Uterus (tissue), 4 donors: ENCODE results near the gene SETBP1. TPM values are rescaled to one million over a fixed set of nuclear protein-coding genes. Genes with fewer than 3 reads are reported as not detected.

ENCODE experiments used
- DNase-seq, 2 donors: peaks; one replicate each; pipeline ENCODE4 v3.0.0-alpha.2; 2019 to 2020
- H3K27ac ChIP-seq, 2 donors: fragments of 200-600 bp; sonication (generic); 1 replicate in 1 of 2; 2 replicates in 1 of 2; pipeline ENCODE4 v1.5.1; 2016 to 2018
- H3K27me3 ChIP-seq, 2 donors: fragments of 200-600 bp; sonication (generic); one replicate each; pipeline ENCODE4 v1.5.1; 2018 to 2019; ENCODE audit warnings: control low read depth in 1 of 2
- H3K36me3 ChIP-seq, 2 donors: fragments of 200-600 bp; sonication (generic); one replicate each; pipeline ENCODE4 v1.5.1; 2019; ENCODE audit warnings: control low read depth in 1 of 2
- H3K4me1 ChIP-seq, 2 donors: fragments of 200-600 bp; sonication (generic); one replicate each; pipeline ENCODE4 v1.5.1; 2018 to 2019; ENCODE audit warnings: control low read depth in 1 of 2
- H3K4me3 ChIP-seq, 2 donors: fragments of 200-600 bp; sonication (generic); 1 replicate in 1 of 2; 2 replicates in 1 of 2; pipeline ENCODE4 v1.5.1; 2018 to 2019; ENCODE audit warnings: mild to moderate bottlenecking in 1 of 2
- H3K9me3 ChIP-seq, 2 donors: fragments of 200-600 bp; sonication (generic); one replicate each; pipeline ENCODE4 v1.5.1; 2019; ENCODE audit warnings: control low read depth in 1 of 2
- CTCF ChIP-seq, 4 experiments: fragments of 200-600 bp in 2 of 4; fragments of 450-650 bp in 2 of 4; sonication (generic) in 2 of 4; IDR thresholded peaks; one replicate each; pipeline ENCODE4 v1.5.1; 2016 to 2019; ENCODE audit warnings: antibody characterized with exemption in 4 of 4, mild to moderate bottlenecking in 2 of 4, moderate library complexity in 1 of 4
- POLR2A ChIP-seq, 2 donors: fragments of 450-650 bp; IDR thresholded peaks; one replicate each; pipeline ENCODE4 v1.6.1; 2016; ENCODE audit warnings: antibody characterized with exemption in 2 of 2, mild to moderate bottlenecking in 1 of 2, moderate library complexity in 1 of 2
- intact Hi-C: fragments of 100-400 bp; cut with DNase I; formaldehyde crosslinking; loops from one replicate; pipeline ENCODE4 v1.15.1; 2023; ENCODE audit warnings: low total_unique reads
- total RNA-seq, 4 donors: library from RNA; depleted of rRNA in 3 of 4; stranded (reverse); fragments of >200 nt in 3 of 4; gene quantifications; one replicate each; pipeline versions ENCODE4 v1.1.0 to v1.2.4, GENCODE V29; 2014 to 2023
- donor health status: DM: yes; HTN: yes; CAD: no.

Gene SETBP1
- total RNA-seq, 4 donors from 2014 or later: 16.8 to 74.0 (median 36.9) TPM

GRCh38 chr18:45104049-45104395 is 423.3 kb downstream of the SETBP1 start:
- Histone ChIP-seq H3K4me3 (no peak overlapping the region), H3K27ac (no peak overlapping the region), H3K4me1 (no peaks in the 10 kb centered on the region), H3K27me3 (no peaks in the 10 kb centered on the region), H3K9me3 (no peaks in the 10 kb centered on the region), H3K36me3 (no peaks in the 10 kb centered on the region)
- no peak for DNase-seq
- TF ChIP-seq POLR2A (IDR thresholded peaks at IDR 0.05): no peak
- TF ChIP-seq CTCF (IDR thresholded peaks at IDR 0.05): no peak
- intact Hi-C loops: no loop called here

- Histone ChIP-seq H3K4me3 (no peak overlapping the region), H3K36me3 (no peaks in the 10 kb centered on the region), H3K27me3 (no peaks in the 10 kb centered on the region), H3K27ac (no peak overlapping the region), H3K9me3 (no peaks in the 10 kb centered on the region), H3K4me1 (no peaks in the 10 kb centered on the region)
- TF ChIP-seq CTCF (IDR thresholded peaks at IDR 0.05) (no peak), POLR2A (IDR thresholded peaks at IDR 0.05) (no peak)
- intact Hi-C loops: no loop called here
- DNase-seq: no peak
Measured at GRCh38 chr18:45106331-45106774, 425.7 kb downstream of the SETBP1 start.

- DNase-seq: no peak
- intact Hi-C loops: no loop called here
- no peak for TF ChIP-seq POLR2A (IDR thresholded peaks at IDR 0.05)
- no peak for TF ChIP-seq CTCF (IDR thresholded peaks at IDR 0.05)
- H3K27me3 ChIP-seq: no peaks in the 10 kb centered on the region
- no peaks in the 10 kb centered on the region for H3K9me3 ChIP-seq
- H3K27ac ChIP-seq: no peak overlapping the region
- no peak overlapping the region for H3K4me3 ChIP-seq
- H3K4me1 ChIP-seq: no peaks in the 10 kb centered on the region
- H3K36me3 ChIP-seq: no peaks in the 10 kb centered on the region
Measured at GRCh38 chr18:45107425-45107824, 426.7 kb downstream of the SETBP1 start.

- no peak for DNase-seq
- TF ChIP-seq CTCF (IDR thresholded peaks at IDR 0.05): no peak
- TF ChIP-seq POLR2A (IDR thresholded peaks at IDR 0.05): no peak
- no peaks in the 10 kb centered on the region for H3K9me3 ChIP-seq
- H3K4me1 ChIP-seq: no peaks in the 10 kb centered on the region
- H3K27ac ChIP-seq: no peak overlapping the region
- H3K36me3 ChIP-seq: no peaks in the 10 kb centered on the region
- intact Hi-C loops: no loop called here
- H3K27me3 ChIP-seq: no peaks in the 10 kb centered on the region
- no peak overlapping the region for H3K4me3 ChIP-seq
Measured at GRCh38 chr18:45108754-45109153, 428.1 kb downstream of the SETBP1 start.

- Histone ChIP-seq H3K4me3 (no peak overlapping the region), H3K4me1 (no peaks in the 10 kb centered on the region), H3K9me3 (no peaks in the 10 kb centered on the region), H3K36me3 (no peaks in the 10 kb centered on the region), H3K27ac (no peak overlapping the region), H3K27me3 (no peaks in the 10 kb centered on the region)
- intact Hi-C loops: no loop called here
- no peak for DNase-seq
- TF ChIP-seq CTCF (IDR thresholded peaks at IDR 0.05) (no peak), POLR2A (IDR thresholded peaks at IDR 0.05) (no peak)
Measured at GRCh38 chr18:45109271-45109670, 428.6 kb downstream of the SETBP1 start.
